ENCODE measurements around the gene MARK3. TPM values are rescaled to one million over a fixed set of nuclear protein-coding genes. Genes with fewer than 3 reads are reported as not detected.

The MARK3 gene
- total RNA-seq, 2 experiments from 2014 or later = 87.4 to 88.0 TPM

DNA sequence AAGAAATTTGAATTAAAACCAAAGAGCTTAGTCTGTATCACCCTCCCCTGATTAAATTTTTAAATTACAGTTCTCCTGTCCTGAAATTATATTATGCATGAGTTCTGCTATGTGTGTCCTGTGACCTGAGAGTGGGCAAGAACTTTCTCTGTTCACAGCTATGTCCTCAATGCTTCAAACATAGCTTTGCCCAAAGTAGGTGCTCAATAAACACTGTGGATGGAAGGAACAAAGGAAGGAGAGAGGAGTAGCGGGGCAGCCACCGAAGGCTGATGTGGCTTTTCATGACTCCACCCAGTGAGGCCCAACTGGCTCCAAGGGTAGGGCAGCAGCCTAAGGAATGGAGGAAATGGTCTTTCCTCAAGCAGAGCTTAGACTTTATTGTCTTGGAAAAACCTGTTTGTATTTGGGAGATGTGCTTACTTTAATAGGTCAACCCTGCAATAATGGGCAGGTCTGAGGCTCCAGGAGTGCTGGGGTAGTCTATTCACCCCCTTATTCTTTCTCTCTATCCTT is 7.6 kb upstream of the MARK3 start:
- no peaks in the 10 kb centered on the region for H3K36me3 Mint-ChIP-seq
- no peaks in the 10 kb centered on the region for H3K9me3 Mint-ChIP-seq
- H3K4me1 Mint-ChIP-seq = peaks cover 3% of the 10 kb centered on the region
- no peak for DNase-seq
- H3K27me3 Mint-ChIP-seq = peaks cover 13% of the 10 kb centered on the region
- POLR2A ChIA-PET = no interaction called here
- no peak for ATAC-seq (ENCODE audit: low read depth)
- no peak overlapping the region for H3K4me3 Mint-ChIP-seq
- no peak overlapping the region for H3K27ac Mint-ChIP-seq

DNA sequence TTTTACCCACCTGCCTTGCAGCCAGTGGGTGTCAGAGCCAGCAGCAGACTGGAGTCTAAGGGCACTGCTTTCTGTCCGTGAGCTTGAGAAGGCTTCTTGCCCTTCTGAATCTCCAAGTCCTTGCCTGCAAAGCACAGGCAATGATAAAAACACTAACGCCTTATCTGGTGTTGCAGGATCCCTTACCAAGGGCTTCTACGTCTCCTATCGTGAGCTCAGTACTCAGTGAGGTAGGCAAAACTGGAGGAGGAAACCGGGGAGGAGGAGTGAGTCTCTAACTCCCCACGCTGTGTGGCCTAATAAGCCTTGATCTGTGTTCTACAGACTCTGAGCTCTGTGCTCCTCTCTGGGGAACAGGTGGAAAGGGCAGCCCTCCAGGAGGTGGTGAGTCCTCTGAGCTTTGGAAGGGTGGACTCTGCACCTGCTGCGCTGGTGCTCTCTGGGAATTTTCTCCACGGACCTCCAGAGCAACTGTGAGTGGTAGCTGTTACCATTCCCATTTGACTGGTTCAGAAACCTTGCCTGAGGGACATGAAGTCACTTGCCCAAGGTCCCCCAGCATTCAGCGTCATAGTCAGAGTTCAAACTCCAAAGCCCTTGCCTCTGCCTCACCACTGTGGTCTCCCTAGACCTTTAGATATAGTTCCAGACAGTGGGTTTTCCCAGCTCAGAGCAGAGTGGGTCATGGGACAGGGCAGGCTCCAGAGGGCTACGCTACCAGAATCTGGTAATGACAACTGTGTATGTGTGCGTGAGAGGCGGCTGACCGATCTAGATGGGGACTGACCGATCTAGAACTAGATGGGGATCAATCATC is 7.0 kb upstream of the MARK3 start:
- POLR2A ChIA-PET = no interaction called here

DNA sequence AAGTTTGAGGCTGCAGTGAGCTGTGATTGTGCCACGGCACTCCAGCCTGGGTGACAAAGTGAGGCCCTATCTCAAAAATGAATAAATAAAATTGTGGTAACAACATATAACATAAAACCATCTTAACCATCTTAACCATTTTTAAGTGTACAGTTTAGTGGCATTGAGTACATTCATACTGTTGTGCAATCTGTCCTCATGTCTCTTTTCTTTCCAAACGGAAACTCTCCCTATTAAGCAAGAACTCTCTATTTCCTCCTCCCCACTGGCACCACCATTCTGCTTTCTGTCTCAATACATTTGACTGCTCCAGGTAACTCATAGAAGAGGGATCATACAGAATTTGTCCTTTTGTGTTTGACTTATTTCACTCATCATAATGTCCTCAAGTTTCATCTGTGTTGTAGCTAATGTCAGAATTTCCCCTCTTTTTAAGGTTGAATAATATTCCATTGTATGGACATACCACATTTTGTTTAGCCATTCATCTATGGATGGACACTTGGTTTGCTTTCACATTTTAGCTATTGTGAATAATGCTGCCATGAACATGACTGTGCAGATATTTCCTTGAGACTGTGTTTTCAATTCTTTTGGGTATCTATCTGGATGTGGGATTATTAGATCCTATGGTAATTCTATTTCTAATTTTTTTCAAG is 4.4 kb upstream of the MARK3 start:
- DNase-seq (no peak), ATAC-seq (ENCODE audit: low read depth) (no peak)
- Mint-ChIP-seq H3K9me3 (no peaks in the 10 kb centered on the region), H3K4me1 (peaks cover 5% of the 10 kb centered on the region), H3K27me3 (peaks cover 12% of the 10 kb centered on the region), H3K4me3 (no peak overlapping the region), H3K27ac (no peak overlapping the region), H3K36me3 (peaks cover under 1% of the 10 kb centered on the region)
- POLR2A ChIA-PET = interaction anchor here (0.6 to 1.0 kb wide), 2 partner anchors 11 to 47 kb away, joined by 3 to 4 read pairs; partner anchors contain the start of gene EIF5

More for the DNA sequence above, 7.0 kb upstream of the MARK3 start:
- Mint-ChIP-seq H3K9me3 (no peaks in the 10 kb centered on the region), H3K4me3 (no peak overlapping the region), H3K27me3 (peaks cover 14% of the 10 kb centered on the region), H3K36me3 (no peaks in the 10 kb centered on the region), H3K27ac (no peak overlapping the region), H3K4me1 (peaks cover 3% of the 10 kb centered on the region)
- no peak for ATAC-seq (ENCODE audit: low read depth)
- DNase-seq = no peak

DNA sequence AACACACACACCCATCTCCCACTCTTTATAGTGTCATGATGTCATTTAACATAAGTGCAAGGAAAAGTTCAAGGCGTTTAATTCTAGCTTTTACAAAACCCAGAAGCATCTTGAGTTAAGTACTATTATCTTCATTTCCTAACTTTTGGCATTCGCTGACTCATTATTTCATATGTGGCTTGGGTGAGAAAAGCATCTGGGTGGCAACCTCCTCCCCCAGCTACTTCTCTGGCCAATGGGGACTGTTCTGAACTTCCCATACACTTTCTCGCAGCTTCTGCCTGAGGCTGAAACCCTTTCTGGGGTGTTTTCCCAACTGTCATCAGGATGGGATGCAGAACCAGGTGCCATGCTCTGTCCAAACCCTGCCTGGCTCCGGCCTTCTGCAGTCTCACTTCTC is 2.8 kb upstream of the MARK3 start:
- Mint-ChIP-seq H3K27me3 (peaks cover 12% of the 10 kb centered on the region), H3K36me3 (peaks cover 4% of the 10 kb centered on the region), H3K4me3 (no peak overlapping the region), H3K4me1 (peaks cover 8% of the 10 kb centered on the region), H3K27ac (no peak overlapping the region), H3K9me3 (no peaks in the 10 kb centered on the region)
- POLR2A ChIA-PET = interaction anchor here (0.7 kb wide), 1 partner anchor 193 kb away, joined by 4 read pairs; no protein-coding TSS in a partner anchor
- ATAC-seq (ENCODE audit: low read depth) = no peak
- DNase-seq = no peak

DNA sequence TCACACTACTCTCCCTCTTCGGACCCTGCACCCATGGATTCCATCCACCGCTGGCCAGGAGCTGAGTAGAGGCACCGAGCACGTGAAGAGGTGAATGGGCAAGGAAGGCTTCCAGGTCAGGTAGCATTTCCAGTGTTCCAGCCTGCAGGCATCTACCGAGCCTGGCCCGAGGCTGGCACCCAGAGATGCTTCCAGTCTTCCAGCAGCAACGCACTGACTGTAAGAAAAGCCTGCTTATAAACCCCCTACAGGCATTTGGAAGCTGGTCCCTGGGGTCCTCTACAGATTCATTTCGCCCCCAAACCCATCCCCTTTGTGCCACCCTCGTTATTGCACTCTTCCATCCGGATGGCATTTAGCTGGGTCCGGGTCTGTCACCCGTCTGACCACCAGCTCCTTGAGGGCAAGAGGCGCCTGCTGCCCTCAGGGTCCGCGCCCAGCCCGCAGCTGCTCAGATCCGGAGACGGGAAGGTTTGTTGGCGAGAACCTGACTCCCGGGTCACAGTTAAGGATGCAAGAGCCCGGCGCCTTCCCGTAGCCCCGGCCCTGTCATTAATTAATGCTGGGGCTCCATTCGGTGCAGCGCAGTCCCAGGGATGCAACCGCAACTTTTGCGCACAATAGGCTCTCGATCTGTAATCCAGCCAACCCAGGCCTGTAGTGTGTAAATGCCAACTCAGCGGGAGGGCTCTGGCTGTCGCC is 614 bp upstream of the MARK3 start:
- peak overlapping the region; percentile 96 for H3K4me3 Mint-ChIP-seq
- peaks cover 8% of the 10 kb centered on the region for H3K36me3 Mint-ChIP-seq
- H3K27ac Mint-ChIP-seq = peak overlapping the region; percentile 89
- no peak for ATAC-seq (ENCODE audit: low read depth)
- H3K27me3 Mint-ChIP-seq = peaks cover 9% of the 10 kb centered on the region
- DNase-seq = no peak
- POLR2A ChIA-PET = interaction anchor here (1.4 to 2.8 kb wide), 2 partner anchors 12 to 51 kb away, joined by 4 to 21 read pairs; partner anchors contain the start of gene EIF5
- no peaks in the 10 kb centered on the region for H3K9me3 Mint-ChIP-seq
- peaks cover 21% of the 10 kb centered on the region for H3K4me1 Mint-ChIP-seq

DNA sequence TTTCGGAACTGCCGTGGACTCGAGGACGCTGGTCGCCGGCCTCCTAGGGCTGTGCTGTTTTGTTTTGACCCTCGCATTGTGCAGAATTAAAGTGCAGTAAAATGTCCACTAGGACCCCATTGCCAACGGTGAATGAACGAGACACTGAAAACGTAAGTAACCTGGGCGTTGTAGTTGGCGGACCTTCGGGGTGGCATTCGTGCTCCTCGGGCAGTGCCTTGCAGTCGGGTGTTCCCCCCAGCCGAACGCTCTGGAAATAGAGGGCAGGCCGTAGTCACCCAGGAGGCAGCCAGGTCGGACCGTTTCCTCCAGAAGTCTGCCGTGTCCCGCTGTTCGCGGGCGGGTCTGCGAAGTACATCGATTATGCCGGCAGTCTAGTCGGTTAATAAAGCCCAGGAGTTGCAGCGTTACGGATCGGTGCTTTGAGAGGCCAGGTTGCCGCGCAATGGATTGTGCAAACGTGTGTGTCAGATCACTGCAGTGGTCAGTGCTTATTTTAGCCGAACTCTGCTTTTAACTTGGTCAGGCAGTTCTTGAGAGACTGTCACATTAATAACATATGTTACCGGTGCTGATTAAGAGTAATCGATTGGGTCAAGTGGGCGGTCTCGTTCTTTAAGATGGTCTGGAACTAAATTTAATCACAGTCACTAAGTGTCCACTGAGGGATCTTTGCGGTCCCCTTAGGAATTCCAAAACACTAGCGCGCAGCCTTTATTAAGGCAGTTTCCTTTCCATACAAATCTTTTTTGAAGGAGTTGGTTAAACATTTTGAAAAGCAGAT is 906 bp downstream of the MARK3 start:
- peak overlapping the region; percentile 97 for H3K27ac Mint-ChIP-seq
- H3K4me3 Mint-ChIP-seq = peak overlapping the region; percentile 96
- peaks cover 8% of the 10 kb centered on the region for H3K36me3 Mint-ChIP-seq
- peaks cover 26% of the 10 kb centered on the region for H3K4me1 Mint-ChIP-seq
- DNase-seq = peak; percentile 56
- H3K9me3 Mint-ChIP-seq = no peaks in the 10 kb centered on the region
- peaks cover 9% of the 10 kb centered on the region for H3K27me3 Mint-ChIP-seq
- peak; percentile 4 for ATAC-seq (ENCODE audit: low read depth)
- POLR2A ChIA-PET = interaction anchor here (1.1 to 2.8 kb wide), 3 partner anchors 10 to 52 kb away, joined by 4 to 21 read pairs (median 4); partner anchors contain the start of gene EIF5

DNA sequence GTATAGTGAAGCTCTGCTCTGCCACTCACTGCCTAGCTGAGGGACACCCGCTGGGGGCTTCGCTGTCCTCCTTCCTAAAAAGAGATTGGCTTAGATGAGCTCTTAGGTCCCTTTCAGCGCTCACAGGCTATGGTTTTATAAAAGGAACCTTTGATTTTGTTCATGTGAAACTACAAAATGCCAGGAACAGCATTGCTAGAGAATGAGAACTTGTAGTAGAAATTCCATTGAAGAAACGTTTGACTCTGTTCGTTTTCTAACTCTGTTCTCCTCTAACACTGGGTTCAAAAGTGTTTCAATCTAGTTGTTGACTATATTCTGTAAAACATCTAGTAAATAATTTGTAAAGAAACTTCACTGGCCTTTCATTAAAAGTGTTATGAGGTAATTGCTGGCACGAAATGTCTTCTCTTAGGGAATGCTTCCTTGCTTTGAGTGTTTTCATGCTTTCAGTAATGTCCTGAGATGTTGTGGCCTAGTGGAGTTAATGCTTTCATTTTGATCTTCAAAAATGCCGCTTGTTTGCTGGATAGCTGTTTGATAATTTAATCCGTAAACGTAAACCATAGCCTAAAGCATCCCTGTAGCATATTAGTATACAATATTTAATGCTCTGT is 1.6 kb downstream of the MARK3 start:
- no peaks in the 10 kb centered on the region for H3K9me3 Mint-ChIP-seq

DNA sequence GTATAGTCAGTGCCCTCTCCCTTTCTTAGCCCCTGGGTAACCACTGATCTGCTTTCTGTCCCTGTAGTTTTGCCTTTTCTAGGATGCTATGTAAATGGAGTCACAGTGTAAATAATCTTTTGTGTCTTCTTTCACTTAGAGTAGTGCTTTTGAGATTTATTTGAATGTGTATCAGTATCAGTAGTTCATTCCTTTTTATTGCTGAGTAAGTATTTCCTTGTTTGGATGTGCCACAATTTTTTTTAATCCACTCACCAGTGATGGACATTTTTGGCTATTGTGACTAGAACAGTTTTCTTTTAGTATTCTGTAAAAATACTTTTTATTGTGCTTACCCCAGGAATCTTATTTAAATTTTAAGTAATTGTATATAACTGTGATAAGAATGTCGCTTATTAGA is 3.4 kb downstream of the MARK3 start:
- Mint-ChIP-seq H3K4me1 (peaks cover 27% of the 10 kb centered on the region), H3K4me3 (peak overlapping the region; percentile 47), H3K27me3 (no peaks in the 10 kb centered on the region), H3K27ac (peak overlapping the region; percentile 17), H3K9me3 (no peaks in the 10 kb centered on the region), H3K36me3 (peaks cover 8% of the 10 kb centered on the region)
- ATAC-seq (ENCODE audit: low read depth) (no peak), DNase-seq (no peak)
- POLR2A ChIA-PET = interaction anchor here (0.6 kb wide), 2 partner anchors 12 to 130 kb away, joined by 3 to 5 read pairs; no protein-coding TSS in a partner anchor

More for the DNA sequence above, 1.6 kb downstream of the MARK3 start:
- ATAC-seq (ENCODE audit: low read depth) = no peak
- Mint-ChIP-seq H3K27ac (peak overlapping the region; percentile 97), H3K36me3 (peaks cover 8% of the 10 kb centered on the region), H3K27me3 (peaks cover 3% of the 10 kb centered on the region), H3K4me3 (peak overlapping the region; percentile 96), H3K4me1 (peaks cover 26% of the 10 kb centered on the region)
- no peak for DNase-seq
- POLR2A ChIA-PET = interaction anchor here (1.1 kb wide), 1 partner anchor 53 kb away, joined by 4 read pairs; the partner anchor contains the start of gene EIF5

DNA sequence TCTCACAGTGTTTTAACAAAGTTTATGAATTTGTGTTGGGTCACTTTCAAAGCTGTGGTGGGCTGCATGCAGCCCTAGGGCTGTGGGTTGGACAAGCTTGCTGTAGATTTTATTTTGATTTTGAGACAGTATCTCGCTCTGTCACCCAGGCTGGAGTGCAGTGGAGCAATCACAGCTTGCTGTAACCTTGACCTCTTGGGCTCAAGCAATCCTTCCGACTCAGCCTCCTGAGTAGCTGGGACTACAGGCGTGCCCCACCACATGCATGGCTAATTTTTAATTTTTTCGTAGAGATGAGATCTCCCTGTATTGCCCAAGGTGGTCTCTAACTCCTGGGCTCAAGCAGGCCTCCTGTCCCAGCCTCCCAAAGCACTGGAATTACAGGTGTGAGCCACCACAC is 5.4 kb downstream of the MARK3 start:
- Mint-ChIP-seq H3K4me1 (peaks cover 41% of the 10 kb centered on the region), H3K9me3 (no peaks in the 10 kb centered on the region), H3K4me3 (no peak overlapping the region), H3K36me3 (peaks cover 8% of the 10 kb centered on the region), H3K27ac (no peak overlapping the region), H3K27me3 (no peaks in the 10 kb centered on the region)
- ATAC-seq (ENCODE audit: low read depth) (no peak), DNase-seq (no peak)
- POLR2A ChIA-PET = interaction anchor here (0.7 to 2.6 kb wide), 2 partner anchors 13 to 56 kb away, joined by 4 to 21 read pairs; partner anchors contain the start of gene EIF5

DNA sequence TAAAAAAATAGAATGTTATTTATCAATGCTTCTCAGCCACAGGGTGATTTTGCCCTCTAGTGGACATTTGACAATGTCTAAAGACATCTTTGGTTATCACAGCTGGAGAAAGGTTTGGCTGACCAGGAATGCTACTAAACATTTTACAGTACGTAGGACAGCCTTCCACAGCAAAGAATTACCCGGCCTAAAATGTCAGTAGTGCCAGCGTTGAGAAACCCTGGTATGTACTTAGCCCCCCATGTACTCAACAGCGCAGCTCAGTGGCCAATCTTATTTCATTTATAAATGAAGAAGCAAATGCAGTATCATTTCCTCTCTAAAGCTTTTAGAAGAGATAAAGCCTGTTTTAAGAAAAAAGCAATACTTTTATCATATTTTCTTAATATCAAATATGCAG is 5.8 kb downstream of the MARK3 start:
- H3K9me3 Mint-ChIP-seq = no peaks in the 10 kb centered on the region
- peaks cover 6% of the 10 kb centered on the region for H3K36me3 Mint-ChIP-seq
- ATAC-seq (ENCODE audit: low read depth) (peak; percentile 75), DNase-seq (no peak)
- POLR2A ChIA-PET = interaction anchor here (0.7 to 2.6 kb wide), 2 partner anchors 12 to 56 kb away, joined by 4 to 21 read pairs; partner anchors contain the start of gene EIF5
- H3K4me3 Mint-ChIP-seq = no peak overlapping the region
- peaks cover 45% of the 10 kb centered on the region for H3K4me1 Mint-ChIP-seq
- no peak overlapping the region for H3K27ac Mint-ChIP-seq
- no peaks in the 10 kb centered on the region for H3K27me3 Mint-ChIP-seq

DNA sequence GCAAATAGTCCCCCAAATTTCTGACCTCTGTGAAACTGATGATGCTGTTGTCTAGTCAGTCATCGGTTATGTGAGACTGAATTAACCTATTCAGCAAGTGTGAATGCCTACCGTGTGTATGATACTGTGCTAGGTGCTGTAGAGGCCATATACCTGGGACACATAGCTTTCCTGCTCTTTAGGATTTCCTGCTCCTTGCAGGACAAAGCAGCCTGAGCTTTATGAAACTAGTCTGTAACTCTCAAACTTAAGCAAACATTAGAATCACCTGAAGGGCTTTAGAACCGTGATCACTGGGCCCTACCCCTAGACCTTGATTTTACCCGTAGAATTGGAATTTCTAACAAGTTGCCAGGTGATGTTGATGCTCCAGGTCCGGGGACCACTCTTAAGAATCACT is 6.9 kb downstream of the MARK3 start:
- no peak for ATAC-seq (ENCODE audit: low read depth)
- no peaks in the 10 kb centered on the region for H3K9me3 Mint-ChIP-seq
- no peaks in the 10 kb centered on the region for H3K27me3 Mint-ChIP-seq
- no peak for DNase-seq
- POLR2A ChIA-PET = interaction anchor here (0.5 to 2.6 kb wide), 4 partner anchors 11 to 497 kb away, joined by 3 to 21 read pairs (median 3); partner anchors contain the start of gene EIF5
- H3K27ac Mint-ChIP-seq = no peak overlapping the region
- H3K4me3 Mint-ChIP-seq = no peak overlapping the region
- H3K4me1 Mint-ChIP-seq = peaks cover 50% of the 10 kb centered on the region
- peaks cover 5% of the 10 kb centered on the region for H3K36me3 Mint-ChIP-seq

DNA sequence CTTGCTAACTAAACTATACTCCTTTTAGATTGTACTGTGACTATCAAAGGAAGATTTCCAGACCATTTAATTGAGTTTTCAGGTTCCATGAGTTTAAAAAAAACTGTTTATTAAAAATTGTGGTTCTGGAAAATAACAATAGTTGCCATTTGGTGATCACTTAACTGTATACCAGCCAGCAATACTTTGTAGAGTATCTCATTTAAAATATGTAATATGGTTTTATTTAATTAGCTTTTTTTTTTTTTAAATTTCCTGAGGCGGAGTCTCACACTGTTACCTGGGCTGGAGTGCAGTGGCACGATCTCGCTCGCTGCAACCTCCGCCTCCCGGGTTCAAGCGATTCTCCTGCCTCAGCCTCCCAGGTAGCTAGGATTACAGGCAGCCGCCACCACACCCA is 7.4 kb downstream of the MARK3 start:
- DNase-seq (no peak), ATAC-seq (ENCODE audit: low read depth) (no peak)
- Mint-ChIP-seq H3K27ac (no peak overlapping the region), H3K4me1 (peaks cover 47% of the 10 kb centered on the region), H3K9me3 (no peaks in the 10 kb centered on the region), H3K4me3 (no peak overlapping the region), H3K36me3 (peaks cover 4% of the 10 kb centered on the region), H3K27me3 (no peaks in the 10 kb centered on the region)
- POLR2A ChIA-PET = interaction anchor here (0.5 to 0.6 kb wide), 2 partner anchors 101 to 496 kb away, joined by 3 read pairs; no protein-coding TSS in a partner anchor
